Heart left ventricle (tissue), 16 donors: Measurements from ENCODE around the gene HIBCH. TPM values are rescaled to one million over a fixed set of nuclear protein-coding genes. Genes with fewer than 3 reads are reported as not detected.

Experiments
- ATAC-seq, 4 donors: fragments of 200-7000 bp; cut with Tn5 transposase; one replicate each; pipeline ENCODE4 v1.9.1; 2020 to 2022; ENCODE audit warnings: moderate library complexity in 4 of 4, mild to moderate bottlenecking in 3 of 4, moderate number of reproducible peaks in 1 of 4
- DNase-seq, 5 donors: peaks; one replicate each; pipeline ENCODE4 v3.0.0-alpha.2; 2020
- H3K27ac ChIP-seq, 12 donors: fragments of 200-600 bp; sonication (generic) in 4 of 12; one replicate each; pipeline versions ENCODE4 v1.5.0 to v1.8.0; 2016 to 2022; ENCODE audit warnings: mild to moderate bottlenecking in 2 of 12
- H3K27me3 ChIP-seq, 9 donors: fragments of 200-600 bp; sonication (generic) in 2 of 9; one replicate each; pipeline versions ENCODE4 v1.5.1 to v1.8.0; 2016 to 2022; ENCODE audit warnings: mild to moderate bottlenecking in 3 of 9
- H3K36me3 ChIP-seq, 9 donors: fragments of 200-600 bp; sonication (generic) in 2 of 9; one replicate each; pipeline versions ENCODE4 v1.5.0 to v1.8.0; 2018 to 2022; ENCODE audit warnings: mild to moderate bottlenecking in 2 of 9
- H3K4me1 ChIP-seq, 12 donors: fragments of 200-600 bp; sonication (generic) in 4 of 12; one replicate each; pipeline versions ENCODE4 v1.5.0 to v1.8.0; 2016 to 2022; ENCODE audit warnings: mild to moderate bottlenecking in 3 of 12
- H3K4me3 ChIP-seq, 12 donors: fragments of 200-600 bp; sonication (generic) in 4 of 12; one replicate each; pipeline versions ENCODE4 v1.5.0 to v1.8.0; 2017 to 2022; ENCODE audit warnings: mild to moderate bottlenecking in 9 of 12, moderate library complexity in 4 of 12
- H3K9me3 ChIP-seq, 12 donors: fragments of 200-600 bp; sonication (generic) in 4 of 12; one replicate each; pipeline versions ENCODE4 v1.5.0 to v1.8.0; 2016 to 2022; ENCODE audit warnings: mild to moderate bottlenecking in 1 of 12
- CTCF ChIP-seq, 12 donors: fragments of 200-600 bp; sonication (generic) in 4 of 12; IDR thresholded peaks; one replicate each; pipeline versions ENCODE4 v1.5.0 to v1.8.0; 2018 to 2022; ENCODE audit warnings: antibody characterized with exemption in 12 of 12, mild to moderate bottlenecking in 5 of 12
- POLR2A ChIP-seq, 2 donors: fragments of 450-650 bp; IDR thresholded peaks; one replicate each; pipeline ENCODE4 v1.6.1; 2017; ENCODE audit warnings: antibody characterized with exemption in 2 of 2, mild to moderate bottlenecking in 2 of 2, moderate library complexity in 2 of 2
- WGBS, 4 donors: extraction: QIAGEN DNeasy Blood & Tissue Kit in 2 of 4; methylation state at CpG; one replicate each; pipeline versions ENCODE4 v1.1.5 to v1.1.7; 2013 to 2018; 5-methylcytosine and 5-hydroxymethylcytosine counted together
- intact Hi-C, 10 donors: fragments of 100-400 bp; cut with DNase I; formaldehyde crosslinking; loops; one replicate each; pipeline versions ENCODE4 v1.11.1 to v1.14.2; 2022
- polyA plus RNA-seq, 2 donors: library from polyadenylated mRNA; stranded (reverse); fragments of 200-250 nt; gene quantifications; one replicate each; pipeline ENCODE4 v1.2.3, GENCODE V29; 2013
- total RNA-seq, 9 donors: library from RNA; depleted of rRNA in 2 of 9; stranded (reverse); fragments of >200 nt in 2 of 9; fragmentation: NEBNext Ultra II Directional in 3 of 9; extraction: Animal tissue kit (Norgen Biotek cat#: 25700) in 3 of 9; gene quantifications; one replicate each; pipeline versions ENCODE4 v1.1.0 to v1.2.4, GENCODE V29; 2016 to 2023
- donor health status: ischemic (EF 13 %, LVEDD 7.1; RV severe dilation, severe dysfunction).
- donor health status: healthy with polysubstance abuse.
- donor health status: DM: no; HTN: yes; CAD: no.
- donor health status: DM: no; HTN: no; CAD: no.
- donor health status: ischemic (EF 25% LVEDD 6.9; RV normal size, moderate dysfunction).
- donor health status: ischemic (EF 25% LVEDD 5.7; RV mildly dilated, moderate dysfunction).
- donor health status: healthy.
- donor health status: DM: yes; HTN: yes; CAD: no.
- donor health status: ischemic (EF 35%, LVEDD 5.7; RV mildly dilated, moderate dysfunction).
- donor health status: nonischemic (EF 11% LVEDD 7.7; RV severe dilation, severe dysfunction).
- donor health status: DM: yes; HTN: yes; CAD: no.
- donor health status: PGD.
- donor health status: ischemic (EF 29% LVEDD 5.4; RV normal size, mild dysfunction).
- donor health status: nonischemic (EF 23%, LVEDD 6.1; RV moderate dilation, normal function).

The HIBCH gene
- total and polyA plus RNA-seq, 11 donors, result 7.7 to 25.3 (median 21.1) TPM

DNA sequence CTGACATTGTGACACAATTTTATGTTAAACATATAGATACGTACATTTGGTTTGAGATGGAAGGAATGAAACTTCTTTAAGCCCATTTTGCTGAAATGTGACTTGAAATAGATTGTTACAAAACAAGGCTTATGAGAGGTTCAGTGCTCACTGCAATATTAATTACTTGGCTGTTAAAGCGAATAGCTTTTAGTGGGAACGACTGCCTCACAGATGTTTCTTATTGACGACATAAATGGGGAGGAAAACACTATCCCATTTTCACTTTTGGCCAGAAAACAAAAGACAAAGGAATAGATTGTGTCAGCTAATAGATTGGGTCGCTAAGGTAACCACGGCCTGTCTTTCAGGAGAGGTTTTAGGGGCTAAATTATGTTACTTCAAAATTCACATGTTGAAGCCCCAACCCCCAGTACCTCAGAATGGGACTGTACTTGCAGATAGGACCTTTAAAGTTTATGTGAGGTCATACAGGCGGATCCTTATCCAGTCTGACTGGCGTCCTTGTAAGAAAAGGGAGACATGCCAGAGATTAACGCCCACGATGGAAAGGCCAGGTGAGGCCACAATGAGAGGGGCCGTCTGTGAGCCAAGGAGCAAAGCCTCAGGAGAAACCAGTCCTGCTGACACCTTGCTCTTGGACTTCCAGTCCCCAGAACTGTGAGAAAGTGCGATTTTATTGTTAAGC, 34.5 kb upstream of the HIBCH start:
- Histone ChIP-seq H3K27me3 (no peaks in the 10 kb centered on the region), H3K4me3 (no peak overlapping the region), H3K36me3 (peaks cover 0 to 4% (median 0%) of the 10 kb centered on the region in 9 donors), H3K9me3 (no peaks in the 10 kb centered on the region), H3K27ac (peak overlapping the region in 4 of 12 donors; percentile 5 to 32 (median 23)), H3K4me1 (peaks cover 0 to 48% (median 12%) of the 10 kb centered on the region in 12 donors)
- WGBS, 4 donors, result 53 to 69% (median 65%) methylated on average over 12 of the region's 12 CpGs
- intact Hi-C loops, result no loop called here
- no peak for DNase-seq
- TF ChIP-seq CTCF (IDR thresholded peaks at IDR 0.05) (no peak), POLR2A (IDR thresholded peaks at IDR 0.05) (no peak)
- ATAC-seq, result peak; percentile 25 to 48 (median 42)

DNA sequence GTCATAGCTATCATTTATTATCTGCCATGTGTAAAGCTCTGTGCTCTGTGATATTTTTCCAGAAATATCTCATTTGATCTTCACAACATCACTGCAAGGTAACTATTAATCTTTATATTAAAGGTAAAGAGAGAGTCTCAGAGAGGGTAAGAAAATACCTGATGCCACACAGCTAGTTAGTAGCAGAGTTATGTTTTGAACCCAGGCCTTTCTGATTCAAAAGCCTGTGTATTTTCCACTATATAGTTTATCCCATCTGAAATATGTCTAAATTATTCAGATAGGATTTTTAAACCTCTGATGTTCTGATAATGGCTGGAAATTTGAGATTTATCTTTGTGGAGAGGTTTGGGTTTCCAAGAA, 33.9 kb upstream of the HIBCH start:
- Histone ChIP-seq H3K4me1 (peaks cover 0 to 42% (median 8%) of the 10 kb centered on the region in 12 donors), H3K4me3 (no peak overlapping the region), H3K9me3 (no peaks in the 10 kb centered on the region), H3K27me3 (no peaks in the 10 kb centered on the region), H3K36me3 (peaks cover 0 to 4% (median 0%) of the 10 kb centered on the region in 9 donors), H3K27ac (peak overlapping the region in 4 of 12 donors; percentile 5 to 32 (median 23))
- intact Hi-C loops, result no loop called here
- ATAC-seq, result no peak
- no peak for TF ChIP-seq POLR2A (IDR thresholded peaks at IDR 0.05)
- TF ChIP-seq CTCF (IDR thresholded peaks at IDR 0.05), result no peak
- DNase-seq, result no peak

DNA sequence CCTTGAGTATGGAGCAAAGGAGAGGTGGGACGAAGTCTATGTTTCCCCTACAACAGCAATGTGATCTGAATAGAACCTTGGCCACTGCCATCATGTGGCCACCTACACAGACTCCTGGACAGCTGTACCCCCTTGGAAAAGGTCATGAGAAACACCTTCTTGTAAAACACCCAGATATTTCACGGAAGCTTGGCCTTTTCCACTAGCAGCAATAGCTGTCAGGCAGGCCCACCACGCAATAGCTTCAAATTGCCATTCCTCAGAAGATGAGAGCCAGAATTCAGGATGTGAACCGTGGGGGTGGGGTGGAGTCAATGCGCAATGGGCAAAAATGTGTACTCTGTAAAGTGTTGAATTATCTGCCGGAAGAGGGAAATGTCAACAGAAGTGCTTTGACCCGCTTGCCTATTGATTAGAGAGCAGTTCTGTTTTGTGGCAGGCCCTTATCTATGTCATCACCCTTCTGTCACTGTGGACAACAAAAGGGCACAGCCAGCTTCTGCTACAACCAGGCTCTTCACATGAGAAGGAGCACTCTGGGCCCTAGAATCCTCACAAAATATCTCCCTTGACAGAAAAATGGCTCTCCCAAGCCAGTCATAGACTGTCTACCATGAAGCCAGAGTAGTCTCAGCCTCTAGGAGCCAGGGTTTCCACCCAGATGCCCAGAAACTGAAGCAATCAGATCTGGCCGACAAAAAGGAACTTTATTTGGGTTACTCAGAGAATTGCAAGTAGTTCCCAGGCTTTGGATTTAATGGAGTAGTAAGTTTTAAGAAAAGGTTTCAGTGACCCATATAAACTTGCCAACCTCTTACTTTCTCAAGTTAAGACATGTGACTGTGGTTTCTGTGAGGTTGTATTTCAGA, 33.3 kb upstream of the HIBCH start:
- intact Hi-C loops, result no loop called here
- DNase-seq (no peak), ATAC-seq (peak; percentile 18 to 64 (median 50))
- WGBS, 4 donors, result 61 to 68% (median 63%) methylated on average over 8 of the region's 8 CpGs
- H3K9me3 ChIP-seq, result no peaks in the 10 kb centered on the region
- H3K4me1 ChIP-seq, result peaks cover 0 to 37% (median 8%) of the 10 kb centered on the region in 12 donors
- TF ChIP-seq POLR2A (IDR thresholded peaks at IDR 0.05) (no peak), CTCF (IDR thresholded peaks at IDR 0.05) (no peak)
- H3K36me3 ChIP-seq, result peaks cover 0 to 4% (median 0%) of the 10 kb centered on the region in 9 donors
- H3K27me3 ChIP-seq, result no peaks in the 10 kb centered on the region
- no peak overlapping the region for H3K4me3 ChIP-seq
- peak overlapping the region in 3 of 12 donors; percentile 1 to 45 (median 28) for H3K27ac ChIP-seq

GRCh38 chr2:190351955-190352354, 32.3 kb upstream of the HIBCH start:
- intact Hi-C loops, result no loop called here
- WGBS, 4 donors, result 85 to 88% (median 87%) methylated on average over 3 of the region's 3 CpGs
- no peak for ATAC-seq

More at GRCh38 chr2:190351955-190352354, 32.3 kb upstream of the HIBCH start:
- DNase-seq, result no peak
- Histone ChIP-seq H3K27me3 (no peaks in the 10 kb centered on the region), H3K4me3 (no peak overlapping the region), H3K4me1 (peaks cover 0 to 41% (median 8%) of the 10 kb centered on the region in 12 donors), H3K9me3 (no peaks in the 10 kb centered on the region), H3K36me3 (peaks cover 0 to 4% (median 0%) of the 10 kb centered on the region in 9 donors), H3K27ac (no peak overlapping the region)
- no peak for TF ChIP-seq CTCF (IDR thresholded peaks at IDR 0.05)
- no peak for TF ChIP-seq POLR2A (IDR thresholded peaks at IDR 0.05)
